GM12873 (cell line): ENCODE data around the gene TMEM185B.
A peak's percentile ranks its signal among the peaks of the same experiment; 100 is the strongest.

Experiments
- TF ChIP-seq, protein P1 (sequence below): IDR thresholded peaks from 2 replicates; pipeline ENCODE4 v1.5.1; 2012; ENCODE audit warnings: low read depth, mild to moderate bottlenecking, moderate library complexity, low read length, control low read depth; ENCODE audit not compliant: insufficient read depth; ENCODE audit errors: missing control alignments

TMEM185B gene

DNA sequence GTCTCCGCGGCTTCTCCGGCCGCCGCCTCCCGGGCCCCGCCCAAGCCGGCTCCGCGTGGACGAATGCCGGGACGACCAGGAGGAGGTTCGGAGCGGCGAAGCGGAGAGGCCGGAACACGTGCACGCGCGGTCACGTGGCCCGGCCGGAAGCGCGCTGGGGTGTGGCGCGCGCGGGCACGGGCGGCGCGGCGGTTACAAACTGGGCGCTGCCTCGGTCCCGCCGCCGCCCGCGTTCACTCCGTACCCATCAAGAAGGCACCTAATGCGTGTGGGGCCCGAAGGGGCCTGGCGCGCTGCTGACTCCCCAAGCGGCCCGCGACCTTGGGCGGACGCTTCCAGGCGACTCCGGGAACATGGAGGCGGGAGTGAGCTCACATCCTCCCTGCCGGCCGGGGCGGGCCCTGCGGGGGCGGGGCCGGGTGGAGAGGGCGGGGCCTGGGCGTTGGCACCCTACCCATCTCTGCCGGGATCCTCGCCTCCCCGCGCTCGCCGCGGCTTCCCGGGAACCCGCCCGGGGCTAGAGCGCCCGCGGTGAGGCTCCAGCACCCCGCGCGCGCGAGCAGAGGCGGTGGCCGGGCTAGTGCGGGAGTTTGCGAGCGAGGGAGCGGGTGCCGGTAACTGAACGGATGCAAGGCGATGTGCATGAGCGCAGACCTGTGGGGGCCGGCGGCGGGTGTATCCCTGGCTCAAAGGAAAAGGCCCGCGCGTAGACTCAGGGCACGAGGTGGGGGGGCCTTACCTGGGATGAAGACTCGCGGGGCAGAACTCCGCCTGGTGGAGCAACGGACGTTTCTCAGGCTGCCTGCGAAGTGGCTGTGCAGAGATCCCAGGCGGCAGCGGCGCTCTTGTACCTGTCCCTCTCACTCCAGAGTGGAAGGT, at the start of gene TMEM185B:
Gene TMEM185B (minus strand): TSS at position 367 of the 879 bp plus-strand sequence. CDS start 424 bp downstream, outside the sequence.
- TF ChIP-seq, protein P1, sequence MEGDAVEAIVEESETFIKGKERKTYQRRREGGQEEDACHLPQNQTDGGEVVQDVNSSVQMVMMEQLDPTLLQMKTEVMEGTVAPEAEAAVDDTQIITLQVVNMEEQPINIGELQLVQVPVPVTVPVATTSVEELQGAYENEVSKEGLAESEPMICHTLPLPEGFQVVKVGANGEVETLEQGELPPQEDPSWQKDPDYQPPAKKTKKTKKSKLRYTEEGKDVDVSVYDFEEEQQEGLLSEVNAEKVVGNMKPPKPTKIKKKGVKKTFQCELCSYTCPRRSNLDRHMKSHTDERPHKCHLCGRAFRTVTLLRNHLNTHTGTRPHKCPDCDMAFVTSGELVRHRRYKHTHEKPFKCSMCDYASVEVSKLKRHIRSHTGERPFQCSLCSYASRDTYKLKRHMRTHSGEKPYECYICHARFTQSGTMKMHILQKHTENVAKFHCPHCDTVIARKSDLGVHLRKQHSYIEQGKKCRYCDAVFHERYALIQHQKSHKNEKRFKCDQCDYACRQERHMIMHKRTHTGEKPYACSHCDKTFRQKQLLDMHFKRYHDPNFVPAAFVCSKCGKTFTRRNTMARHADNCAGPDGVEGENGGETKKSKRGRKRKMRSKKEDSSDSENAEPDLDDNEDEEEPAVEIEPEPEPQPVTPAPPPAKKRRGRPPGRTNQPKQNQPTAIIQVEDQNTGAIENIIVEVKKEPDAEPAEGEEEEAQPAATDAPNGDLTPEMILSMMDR: peak; percentile 59

DNA sequence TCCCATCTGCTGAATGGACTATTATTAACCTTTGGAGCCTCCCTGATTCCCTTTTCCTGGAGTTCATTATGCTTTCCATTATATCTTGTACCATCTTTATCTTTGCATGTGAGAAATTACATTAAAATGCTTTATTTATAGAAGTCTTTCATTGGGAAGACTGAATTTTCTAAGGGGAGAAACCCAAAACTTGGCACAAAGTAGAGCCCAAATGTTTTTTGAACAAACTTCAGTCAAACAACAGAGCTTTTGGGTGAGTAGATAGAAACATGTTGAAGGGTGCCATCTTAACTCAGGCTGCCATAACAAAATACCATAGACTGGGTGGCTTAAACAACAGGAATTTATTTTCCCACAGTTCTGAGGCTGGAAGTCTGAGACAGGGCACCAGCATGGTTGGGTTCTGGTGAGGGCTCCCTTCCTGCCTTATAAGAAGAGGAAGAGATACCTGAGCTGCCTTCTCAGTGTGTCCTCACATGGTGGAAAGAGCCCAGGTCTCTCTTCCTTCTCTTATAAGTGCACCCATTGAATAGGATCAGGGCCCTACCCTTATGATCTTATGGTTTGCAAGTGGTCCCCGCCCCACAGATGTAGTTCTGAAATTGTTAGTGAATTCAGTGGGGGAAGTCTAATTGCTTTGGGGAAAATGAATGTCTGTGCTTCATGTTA, 48.6 kb upstream of the TMEM185B start:
- TF ChIP-seq, protein P1: no peak

DNA sequence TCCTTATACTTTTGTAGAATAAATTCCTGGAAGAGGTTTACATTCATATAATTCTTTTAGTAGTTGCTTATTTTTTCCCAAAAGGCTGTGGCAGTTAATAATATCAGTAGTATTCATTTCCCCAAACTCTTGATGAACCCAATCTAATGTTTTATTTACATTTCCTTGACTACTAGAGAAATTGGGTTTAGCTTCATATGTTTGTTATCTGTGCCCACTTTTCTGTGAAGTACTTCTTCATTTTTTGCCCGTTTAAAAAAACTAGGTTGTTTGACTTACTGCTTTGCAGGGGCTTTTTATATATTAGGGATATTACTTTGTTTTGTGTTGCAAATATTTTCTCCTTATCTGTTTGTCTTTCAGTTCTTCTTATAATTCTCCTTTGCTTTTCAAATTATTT, 46.6 kb upstream of the TMEM185B start:
- TF ChIP-seq, protein P1: no peak

DNA sequence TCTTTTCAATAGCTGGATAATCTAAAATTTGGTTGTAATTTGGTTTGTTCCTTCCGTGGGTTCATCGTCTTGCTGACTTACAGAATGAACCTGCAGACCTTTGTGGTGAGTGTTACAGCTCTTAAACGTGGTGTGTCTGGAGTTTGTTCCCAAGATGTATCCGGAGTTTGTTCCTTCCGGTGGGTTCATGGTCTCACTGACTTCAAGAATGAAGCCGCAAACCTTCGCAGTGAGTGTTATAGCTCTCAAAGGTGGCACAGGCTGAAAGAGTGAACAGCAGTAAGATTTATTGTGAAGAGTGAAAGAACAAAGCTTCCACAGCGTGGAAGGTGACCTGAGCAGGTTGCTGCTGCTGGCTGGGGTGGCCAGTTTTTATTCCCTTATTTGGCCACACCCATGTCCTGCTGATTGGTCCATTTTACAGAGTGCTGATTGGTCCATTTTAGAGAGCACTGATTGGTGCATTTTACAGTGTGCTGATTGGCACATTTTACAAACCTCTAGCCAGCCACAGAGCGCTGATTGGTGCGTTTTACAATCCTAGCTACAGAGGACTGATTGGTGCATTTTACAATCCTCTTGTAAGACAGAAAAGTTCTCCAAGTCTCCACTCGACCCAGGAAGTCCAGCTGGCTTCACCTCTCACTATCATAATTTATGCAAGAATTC, 46.0 kb upstream of the TMEM185B start:
- TF ChIP-seq, protein P1: no peak

DNA sequence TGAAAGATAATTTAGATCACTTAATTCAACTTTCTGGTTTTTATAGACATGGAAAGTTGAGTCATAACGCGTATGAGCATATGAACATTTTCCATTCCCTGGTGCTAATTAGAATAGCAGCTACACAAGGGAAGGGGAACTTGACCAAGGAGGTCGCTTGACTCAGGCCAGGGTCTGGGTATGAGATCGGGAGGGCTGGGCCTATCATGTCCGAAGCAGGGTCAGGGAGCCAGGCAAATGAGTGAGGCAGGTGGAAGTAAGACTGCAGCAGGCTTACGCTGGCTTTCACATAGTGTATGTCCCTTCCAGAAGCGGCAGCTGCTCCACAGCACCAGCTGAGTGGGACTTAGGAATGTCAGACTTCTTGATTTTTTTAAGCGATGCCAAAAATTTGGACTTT, 44.1 kb upstream of the TMEM185B start:
- TF ChIP-seq, protein P1: no peak

DNA sequence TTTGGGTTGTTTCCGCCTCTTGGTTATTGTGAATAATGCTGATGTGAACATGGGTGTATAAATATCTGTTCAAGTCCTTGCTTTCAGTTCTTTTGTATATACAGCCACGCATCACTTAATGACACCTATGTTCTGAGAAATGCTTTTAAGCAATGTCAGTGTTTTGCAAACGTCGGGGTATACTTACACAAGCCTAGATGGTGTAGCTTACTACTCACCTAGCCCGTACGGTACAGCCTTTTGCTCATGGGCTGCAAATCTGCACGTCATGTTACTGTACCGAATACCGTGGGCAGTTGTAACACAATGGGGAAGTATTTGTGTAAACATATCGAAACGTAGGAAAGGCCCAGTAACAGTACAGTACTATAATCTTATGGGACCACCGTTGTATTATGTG, 41.8 kb upstream of the TMEM185B start:
- TF ChIP-seq, protein P1: no peak
